A549 (cell line): ENCODE results near the gene PPCDC.

Experiments used
- CTCF ChIP-seq: fragments of >200 bp; sonication (Bioruptor Twin); formaldehyde crosslinking; IDR thresholded peaks from 3 replicates; pipeline ENCODE4 v1.5.1; 2016
- ELK1 ChIP-seq: fragments of 150-350 bp; IDR thresholded peaks from 2 replicates; pipeline ENCODE4 v1.6.1; 2014; ENCODE audit warnings: low read depth, mild to moderate bottlenecking, low read length
- JUN ChIP-seq, 2 experiments: fragments of >200 bp; sonication (Bioruptor Twin); formaldehyde crosslinking; IDR thresholded peaks; 2 replicates in 1 of 2; 3 replicates in 1 of 2; pipeline ENCODE4 v1.6.1; 2016 to 2017
- MAX ChIP-seq: IDR thresholded peaks from 2 replicates; pipeline ENCODE4 v1.6.1; 2012
- POLR2A ChIP-seq: IDR thresholded peaks from 2 replicates; pipeline ENCODE4 v1.6.1; 2012; ENCODE audit warnings: mild to moderate bottlenecking, low read length
- RAD21 ChIP-seq, 2 experiments: fragments of >200 bp in 1 of 2; sonication (Bioruptor Twin) in 1 of 2; formaldehyde crosslinking in 1 of 2; IDR thresholded peaks in 1 of 2; conservative IDR thresholded peaks in 1 of 2; 2 replicates in 1 of 2; 3 replicates in 1 of 2; pipeline ENCODE4 v1.6.1; 2012 to 2018; ENCODE audit warnings: inconsistent platforms in 1 of 2
- RNF2 ChIP-seq: fragments of 200-600 bp; sonication (generic); IDR thresholded peaks from 2 replicates; pipeline ENCODE4 v1.6.1; 2016; ENCODE audit warnings: low read depth, mild to moderate bottlenecking, antibody characterized with exemption, moderate library complexity, borderline replicate concordance
- ZSCAN20 ChIP-seq: fragments of 250-450 bp; sonication (Bioruptor Pico); IDR thresholded peaks from 2 replicates; pipeline ENCODE4 v1.8.0; 2022; ENCODE audit warnings: mild to moderate bottlenecking, moderate library complexity

GRCh38 chr15:75058127-75058905 lies 34.9 kb downstream of the PPCDC start:
- TF ChIP-seq RAD21 (conservative IDR thresholded peaks at IDR 0.05 in 1 of 2, IDR thresholded peaks at IDR 0.05 in 1 of 2) = no peak
- no peak for TF ChIP-seq RNF2
- no peak for TF ChIP-seq ELK1
- TF ChIP-seq POLR2A = no peak
- no peak for TF ChIP-seq MAX
- TF ChIP-seq CTCF = no peak
- no peak for TF ChIP-seq ZSCAN20 (CRISPR knock-in tag)
- no peak for TF ChIP-seq JUN (IDR thresholded peaks at IDR 0.05)
